Skeletal muscle satellite cell (primary cell): ENCODE data around the gene P2RY8.
"Not testable (repeated sequence)": the region's sequence is repeated elsewhere in the genome, so short reads cannot be mapped to it uniquely, and the experiment has no call there.

Experiments
- H3K27me3 ChIP-seq: 2 replicates; pipeline ENCODE4 v1.7.0; 2013; ENCODE audit warnings: low read length; ENCODE audit not compliant: control insufficient read depth, insufficient read depth
- H3K36me3 ChIP-seq: 2 replicates; pipeline ENCODE4 v1.7.0; 2013; ENCODE audit warnings: mild to moderate bottlenecking, control low read depth, low read length; ENCODE audit not compliant: insufficient read depth
- H3K4me1 ChIP-seq: 2 replicates; pipeline ENCODE4 v1.7.0; 2013; ENCODE audit warnings: low read length; ENCODE audit not compliant: control insufficient read depth, insufficient read depth
- H3K4me2 ChIP-seq: 2 replicates; pipeline ENCODE4 v1.7.0; 2013; ENCODE audit warnings: mild to moderate bottlenecking, low read length
- H3K4me3 ChIP-seq: 2 replicates; pipeline ENCODE4 v1.7.0; 2013; ENCODE audit warnings: low read length
- H3K9ac ChIP-seq: 2 replicates; pipeline ENCODE4 v1.7.0; 2013; ENCODE audit warnings: mild to moderate bottlenecking, low read depth, low read length, moderate library complexity
- H3K9me3 ChIP-seq: replicated peaks from 2 replicates; pipeline ENCODE4 v1.7.0; 2013; ENCODE audit warnings: mild to moderate bottlenecking, control low read depth, low read length

P2RY8 gene

GRCh38 chrX:1506916-1507315 is 30.1 kb downstream of the P2RY8 start:
- no peak overlapping the region for H3K4me2 ChIP-seq
- no peaks in the 10 kb centered on the region for H3K27me3 ChIP-seq
- no peaks in the 10 kb centered on the region for H3K36me3 ChIP-seq
- no peak overlapping the region for H3K4me3 ChIP-seq
- H3K9me3 ChIP-seq: peaks cover 8% of the 10 kb centered on the region
- no peaks in the 10 kb centered on the region for H3K4me1 ChIP-seq
- no peak overlapping the region for H3K9ac ChIP-seq

- Histone ChIP-seq H3K4me2 (no peak overlapping the region), H3K9ac (no peak overlapping the region), H3K9me3 (peaks cover 5% of the 10 kb centered on the region), H3K4me1 (no peaks in the 10 kb centered on the region), H3K4me3 (no peak overlapping the region), H3K27me3 (no peaks in the 10 kb centered on the region), H3K36me3 (no peaks in the 10 kb centered on the region)
Observed at GRCh38 chrX:1502853-1503252, 34.1 kb downstream of the P2RY8 start.

- H3K4me1 ChIP-seq: no peaks in the 10 kb centered on the region
- no peak overlapping the region for H3K4me2 ChIP-seq
- H3K36me3 ChIP-seq: no peaks in the 10 kb centered on the region
- peaks cover 5% of the 10 kb centered on the region for H3K9me3 ChIP-seq
- no peak overlapping the region for H3K9ac ChIP-seq
- no peaks in the 10 kb centered on the region for H3K27me3 ChIP-seq
- no peak overlapping the region for H3K4me3 ChIP-seq
Observed at GRCh38 chrX:1502241-1502640, 34.7 kb downstream of the P2RY8 start.

- no peak overlapping the region for H3K4me3 ChIP-seq
- peaks cover 5% of the 10 kb centered on the region for H3K9me3 ChIP-seq
- H3K4me1 ChIP-seq: no peaks in the 10 kb centered on the region
- H3K27me3 ChIP-seq: no peaks in the 10 kb centered on the region
- no peak overlapping the region for H3K9ac ChIP-seq
- H3K36me3 ChIP-seq: no peaks in the 10 kb centered on the region
- no peak overlapping the region for H3K4me2 ChIP-seq
Observed at GRCh38 chrX:1500701-1501624, 36.0 kb downstream of the P2RY8 start.

GRCh38 chrX:1496076-1496475 is 40.9 kb downstream of the P2RY8 start:
- Histone ChIP-seq H3K27me3 (no peaks in the 10 kb centered on the region), H3K4me1 (no peaks in the 10 kb centered on the region), H3K9me3 (peaks cover 5% of the 10 kb centered on the region), H3K4me2 (no peak overlapping the region), H3K4me3 (no peak overlapping the region), H3K36me3 (no peaks in the 10 kb centered on the region), H3K9ac (no peak overlapping the region)

DNA sequence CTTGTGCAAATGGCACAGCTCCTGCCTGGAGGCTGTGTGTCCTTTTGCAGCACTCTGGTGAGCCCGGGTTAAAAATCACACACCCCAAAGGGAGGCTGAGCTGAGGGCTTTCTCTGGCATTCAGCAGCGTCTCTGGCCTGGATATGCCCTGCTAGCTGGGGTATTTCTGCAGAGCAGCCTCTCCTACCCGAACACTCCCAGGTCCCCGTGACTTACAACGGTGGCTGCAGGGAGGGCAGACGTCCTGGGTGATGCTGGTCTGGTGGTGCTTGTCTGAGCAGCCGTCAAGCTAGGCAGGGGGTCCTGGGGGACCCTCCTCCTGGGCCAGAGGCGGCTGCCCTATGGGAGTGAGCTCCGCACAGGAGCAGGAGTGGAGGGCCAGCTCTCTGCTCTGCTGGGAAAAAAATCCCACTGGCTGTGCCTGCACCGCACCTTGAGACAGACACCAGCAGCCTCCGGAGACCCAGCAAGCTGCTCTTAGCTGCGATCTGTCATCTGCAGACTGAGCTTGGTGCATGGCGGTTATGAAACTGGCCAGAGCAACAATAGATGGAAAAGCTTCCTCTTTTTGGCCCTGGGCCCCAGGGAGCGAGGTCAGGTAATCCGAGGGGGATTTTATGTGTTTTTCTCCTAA is 43.0 kb downstream of the P2RY8 start:
- no peaks in the 10 kb centered on the region for H3K27me3 ChIP-seq
- H3K4me3 ChIP-seq: no peak overlapping the region
- no peaks in the 10 kb centered on the region for H3K4me1 ChIP-seq
- H3K4me2 ChIP-seq: no peak overlapping the region
- H3K9ac ChIP-seq: no peak overlapping the region
- H3K36me3 ChIP-seq: no peaks in the 10 kb centered on the region
- no peaks in the 10 kb centered on the region for H3K9me3 ChIP-seq

GRCh38 chrX:1493412-1493811 is 43.6 kb downstream of the P2RY8 start:
- Histone ChIP-seq H3K27me3 (no peaks in the 10 kb centered on the region), H3K36me3 (no peaks in the 10 kb centered on the region), H3K9ac (no peak overlapping the region), H3K4me3 (no peak overlapping the region), H3K9me3 (peaks cover 4% of the 10 kb centered on the region), H3K4me1 (no peaks in the 10 kb centered on the region), H3K4me2 (no peak overlapping the region)

DNA sequence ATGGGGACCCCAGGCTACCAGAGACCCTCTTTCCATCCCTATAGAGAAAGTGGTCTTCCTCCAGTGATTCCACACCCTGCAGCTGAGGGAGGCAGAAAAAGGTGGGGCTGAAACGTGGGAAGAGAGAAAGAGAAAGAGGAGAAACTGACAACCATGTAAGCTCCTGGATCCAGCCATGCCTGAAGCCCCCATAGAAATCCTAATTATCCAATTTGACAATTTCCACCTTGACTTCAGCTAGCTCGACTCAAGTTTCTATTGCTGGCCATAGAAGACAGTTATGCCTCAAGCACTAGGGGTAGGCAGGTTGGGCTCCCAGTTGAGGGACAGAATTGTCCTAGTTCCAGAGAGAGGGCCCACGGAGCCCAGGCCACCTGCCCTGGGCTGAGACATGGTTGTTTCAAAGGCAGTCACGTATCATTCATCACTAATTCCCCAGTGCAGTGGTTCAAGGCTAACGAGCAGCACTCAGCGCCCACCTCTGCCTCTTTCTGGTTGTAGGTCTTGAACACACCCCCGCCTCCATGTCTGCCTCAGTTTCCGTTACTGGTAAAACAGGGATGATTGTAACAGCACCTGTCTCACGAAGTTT is 44.5 kb downstream of the P2RY8 start:
- no peaks in the 10 kb centered on the region for H3K36me3 ChIP-seq
- H3K9me3 ChIP-seq: peaks cover 4% of the 10 kb centered on the region
- H3K4me2 ChIP-seq: no peak overlapping the region
- no peaks in the 10 kb centered on the region for H3K4me1 ChIP-seq
- no peaks in the 10 kb centered on the region for H3K27me3 ChIP-seq
- no peak overlapping the region for H3K4me3 ChIP-seq
- H3K9ac ChIP-seq: no peak overlapping the region

GRCh38 chrX:1491851-1492349 is 45.1 kb downstream of the P2RY8 start:
- Histone ChIP-seq H3K9ac (no peak overlapping the region), H3K36me3 (no peaks in the 10 kb centered on the region)

GRCh38 chrX:1491248-1491647 is 45.7 kb downstream of the P2RY8 start:
- not testable (repeated sequence) for H3K36me3 ChIP-seq, H3K4me3 ChIP-seq

More at GRCh38 chrX:1491851-1492349, 45.1 kb downstream of the P2RY8 start:
- Histone ChIP-seq H3K4me3 (no peak overlapping the region), H3K9me3 (peaks cover 4% of the 10 kb centered on the region), H3K4me1 (no peaks in the 10 kb centered on the region), H3K4me2 (no peak overlapping the region), H3K27me3 (no peaks in the 10 kb centered on the region)

DNA sequence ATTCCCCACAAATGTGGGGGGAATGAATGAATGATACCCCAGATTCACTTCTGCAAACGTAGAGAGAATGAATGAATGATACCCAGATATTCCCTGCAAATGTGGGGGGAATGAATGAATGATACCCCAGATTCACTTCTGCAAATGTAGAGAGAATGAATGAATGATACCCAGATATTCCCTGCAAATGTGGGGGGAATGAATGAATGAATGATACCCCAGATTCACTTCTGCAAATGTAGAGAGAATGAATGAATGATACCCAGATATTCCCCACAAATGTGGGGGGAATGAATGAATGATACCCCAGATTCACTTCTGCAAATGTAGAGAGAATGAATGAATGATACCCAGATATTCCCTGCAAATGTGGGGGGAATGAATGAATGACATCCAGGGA is 46.3 kb downstream of the P2RY8 start:
- H3K4me2 ChIP-seq, H3K9me3 ChIP-seq, H3K4me3 ChIP-seq, H3K27me3 ChIP-seq, H3K4me1 ChIP-seq, H3K9ac ChIP-seq, H3K36me3 ChIP-seq: not testable (repeated sequence)

More at GRCh38 chrX:1491248-1491647, 45.7 kb downstream of the P2RY8 start:
- H3K27me3 ChIP-seq, H3K4me2 ChIP-seq, H3K4me1 ChIP-seq, H3K9me3 ChIP-seq, H3K9ac ChIP-seq: not testable (repeated sequence)
